Thymus (tissue), 11 donors: ENCODE results near the gene IFT172. TPM values are rescaled to one million over a fixed set of nuclear protein-coding genes. Genes with fewer than 3 reads are reported as not detected.

ENCODE experiments used
- DNase-seq, 9 donors: peaks; one replicate each; pipeline ENCODE4 v3.0.0-alpha.2; 2013; ENCODE audit warnings: low spot score in 9 of 9, low read depth in 6 of 9, missing footprints in 1 of 9
- H3K27ac ChIP-seq, 2 donors: one replicate each; pipeline ENCODE4 v1.5.1; 2013; ENCODE audit warnings: control low read depth in 1 of 2, low read depth in 1 of 2, low read length in 1 of 2, mild to moderate bottlenecking in 1 of 2, moderate library complexity in 1 of 2
- H3K27me3 ChIP-seq, 2 donors: one replicate each; pipeline ENCODE4 v1.5.1; 2013; ENCODE audit warnings: low read length in 1 of 2; ENCODE audit not compliant: control insufficient read depth in 2 of 2, insufficient read depth in 1 of 2
- H3K36me3 ChIP-seq, 2 donors: one replicate each; pipeline ENCODE4 v1.5.1; 2013; ENCODE audit warnings: low read length in 1 of 2, mild to moderate bottlenecking in 1 of 2, moderate library complexity in 1 of 2; ENCODE audit not compliant: control insufficient read depth in 2 of 2, insufficient read depth in 2 of 2
- H3K4me1 ChIP-seq, 2 donors: one replicate each; pipeline ENCODE4 v1.5.1; 2013; ENCODE audit warnings: low read length in 2 of 2; ENCODE audit not compliant: control insufficient read depth in 2 of 2, insufficient read depth in 2 of 2
- H3K4me3 ChIP-seq, 2 donors: one replicate each; pipeline ENCODE4 v1.5.1; 2013; ENCODE audit warnings: low read length in 2 of 2, control low read depth in 1 of 2, mild to moderate bottlenecking in 1 of 2
- H3K9me3 ChIP-seq, 2 donors: one replicate each; pipeline ENCODE4 v1.5.1; 2013; ENCODE audit warnings: low read length in 1 of 2, mild to moderate bottlenecking in 1 of 2; ENCODE audit not compliant: control insufficient read depth in 2 of 2, insufficient read depth in 1 of 2
- WGBS: extraction: QIAGEN DNeasy Blood & Tissue Kit; methylation state at CpG from one replicate; pipeline ENCODE4 v1.1.7; 2013; 5-methylcytosine and 5-hydroxymethylcytosine counted together
- polyA plus RNA-seq: library from polyadenylated mRNA; stranded (reverse); fragments of 200-250 nt; gene quantifications from one replicate; pipeline ENCODE4 v1.2.3, GENCODE V29; 2013
- total RNA-seq: library from RNA; stranded (reverse); fragments of 120-200 nt; gene quantifications from one replicate; pipeline ENCODE4 v1.2.4, GENCODE V29; 2013
- donor health status: healthy.

The IFT172 gene
- total and polyA plus RNA-seq, 2 donors: 7.6 to 34.2 TPM

GRCh38 chr2:27422958-27423357 is 66.6 kb downstream of the IFT172 start:
- WGBS: 99% methylated on average over 3 of the region's 3 CpGs
- Histone ChIP-seq H3K4me1 (no peaks in the 10 kb centered on the region), H3K27ac (no peak overlapping the region), H3K9me3 (no peaks in the 10 kb centered on the region), H3K36me3 (no peaks in the 10 kb centered on the region), H3K4me3 (no peak overlapping the region), H3K27me3 (no peaks in the 10 kb centered on the region)
- no peak for DNase-seq

GRCh38 chr2:27421660-27422250 is 67.8 kb downstream of the IFT172 start:
- H3K27me3 ChIP-seq: no peaks in the 10 kb centered on the region
- H3K4me3 ChIP-seq: no peak overlapping the region
- H3K4me1 ChIP-seq: no peaks in the 10 kb centered on the region
- 98% methylated on average over 4 of the region's 4 CpGs for WGBS
- no peak for DNase-seq
- H3K27ac ChIP-seq: no peak overlapping the region
- H3K36me3 ChIP-seq: no peaks in the 10 kb centered on the region
- H3K9me3 ChIP-seq: no peaks in the 10 kb centered on the region

GRCh38 chr2:27420996-27421395 is 68.5 kb downstream of the IFT172 start:
- no peaks in the 10 kb centered on the region for H3K27me3 ChIP-seq
- no peak for DNase-seq
- no peak overlapping the region for H3K4me3 ChIP-seq
- no peaks in the 10 kb centered on the region for H3K9me3 ChIP-seq
- H3K27ac ChIP-seq: no peak overlapping the region
- H3K36me3 ChIP-seq: no peaks in the 10 kb centered on the region
- H3K4me1 ChIP-seq: no peaks in the 10 kb centered on the region

- Histone ChIP-seq H3K9me3 (no peaks in the 10 kb centered on the region), H3K4me1 (no peaks in the 10 kb centered on the region), H3K36me3 (no peaks in the 10 kb centered on the region), H3K27ac (no peak overlapping the region), H3K4me3 (no peak overlapping the region), H3K27me3 (no peaks in the 10 kb centered on the region)
- 98% methylated on average over 6 of the region's 6 CpGs for WGBS
- DNase-seq: no peak
Measured at GRCh38 chr2:27416151-27416550, 73.4 kb downstream of the IFT172 start.

- Histone ChIP-seq H3K4me1 (peaks cover 7 to 13% of the 10 kb centered on the region in 2 donors), H3K36me3 (peaks cover 0 to under 1% of the 10 kb centered on the region in 2 donors), H3K27ac (no peak overlapping the region), H3K9me3 (no peaks in the 10 kb centered on the region), H3K4me3 (no peak overlapping the region), H3K27me3 (no peaks in the 10 kb centered on the region)
- DNase-seq: no peak
- WGBS: 96% methylated on average over 9 of the region's 9 CpGs
Measured at GRCh38 chr2:27412419-27413152, 77.0 kb downstream of the IFT172 start.

- DNase-seq: peak; percentile 78 to 97 (median 93)
- no peaks in the 10 kb centered on the region for H3K27me3 ChIP-seq
- H3K4me3 ChIP-seq: peak within 1 kb of the TSS; percentile 79 to 100
- no peaks in the 10 kb centered on the region for H3K9me3 ChIP-seq
- WGBS: 2% methylated on average over 82 of the region's 82 CpGs
- H3K27ac ChIP-seq: peak within 1 kb of the TSS; percentile 77 to 89
- peaks cover 7 to 17% of the 10 kb centered on the region in 2 donors for H3K4me1 ChIP-seq
- H3K36me3 ChIP-seq: peaks cover 4 to 12% of the 10 kb centered on the region in 2 donors
Measured at GRCh38 chr2:27409321-27410073, 80.0 kb downstream of the IFT172 start, which contains the start of gene PPM1G. Gene PPM1G, minus strand, starts transcription at chr2:27409591. Its CDS starts 169 bp downstream, at chr2:27409422.

- DNase-seq: no peak
- Histone ChIP-seq H3K36me3 (peaks cover 4 to 12% of the 10 kb centered on the region in 2 donors), H3K4me3 (peak overlapping the region; percentile 79 to 100), H3K9me3 (no peaks in the 10 kb centered on the region), H3K27me3 (no peaks in the 10 kb centered on the region), H3K27ac (peak overlapping the region; percentile 60 to 89), H3K4me1 (peaks cover 7 to 17% of the 10 kb centered on the region in 2 donors)
- WGBS: under 1% methylated on average over 33 of the region's 33 CpGs
Measured at GRCh38 chr2:27408601-27409320, 80.8 kb downstream of the IFT172 start.

GRCh38 chr2:27407798-27408491 is 81.6 kb downstream of the IFT172 start:
- Histone ChIP-seq H3K27me3 (no peaks in the 10 kb centered on the region), H3K4me1 (peaks cover 7 to 17% of the 10 kb centered on the region in 2 donors), H3K9me3 (no peaks in the 10 kb centered on the region), H3K36me3 (peaks cover 4 to 15% of the 10 kb centered on the region in 2 donors), H3K4me3 (peak overlapping the region; percentile 79 to 100), H3K27ac (no peak overlapping the region)
- peak in 1 of 9 donors; percentile 9 for DNase-seq
- 63% methylated on average over 16 of the region's 16 CpGs for WGBS
